Stimulated activated naive CD4-positive, alpha-beta T cell (primary cell): ENCODE results near the gene LIN54.
"Not testable (repeated sequence)": the region's sequence is repeated elsewhere in the genome, so short reads cannot be mapped to it uniquely, and the experiment has no call there.

Source experiments
- DNase-seq, 6 experiments: peaks; one replicate each; lab custom pipeline; 2025; lab: John Stamatoyannopoulos, UW

Gene LIN54

DNA sequence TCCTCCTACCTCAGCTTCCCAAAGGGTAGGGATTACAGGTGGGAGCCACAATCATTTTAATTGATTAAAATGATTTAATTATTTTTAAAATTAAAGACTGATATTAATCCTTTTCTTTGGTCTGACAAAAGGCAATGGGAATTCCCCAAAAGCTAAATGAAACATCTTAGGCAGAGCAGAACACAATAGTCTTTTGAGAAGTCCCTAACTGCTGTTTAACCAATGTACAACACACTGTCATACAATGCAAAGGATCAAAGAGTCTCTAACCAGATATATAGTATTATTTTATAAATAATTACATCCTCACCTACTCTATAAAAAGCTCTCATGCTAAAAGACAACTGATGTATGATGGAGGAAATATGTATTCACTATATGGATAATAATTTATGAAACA, 63.1 kb downstream of the LIN54 start:
- DNase-seq = no peak

DNA sequence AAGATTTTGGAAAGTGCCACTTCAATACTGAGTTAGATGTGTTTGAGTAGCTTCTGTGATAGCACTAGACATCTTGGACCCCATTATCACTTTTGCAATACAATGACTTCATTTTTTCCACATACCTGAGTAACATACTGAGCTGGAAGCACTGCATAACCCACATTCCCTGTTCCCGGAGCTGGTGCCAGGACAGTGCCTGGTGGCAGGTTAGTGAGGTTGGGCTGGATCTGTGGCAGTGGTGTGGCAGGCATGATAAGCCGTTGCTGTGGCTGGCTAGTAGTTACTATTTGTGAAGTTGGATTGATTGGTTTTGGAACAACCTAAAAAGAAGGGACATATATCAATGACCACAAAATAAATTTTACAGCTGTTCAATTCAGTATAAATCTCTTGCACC, 71.2 kb downstream of the LIN54 start:
- no peak for DNase-seq

DNA sequence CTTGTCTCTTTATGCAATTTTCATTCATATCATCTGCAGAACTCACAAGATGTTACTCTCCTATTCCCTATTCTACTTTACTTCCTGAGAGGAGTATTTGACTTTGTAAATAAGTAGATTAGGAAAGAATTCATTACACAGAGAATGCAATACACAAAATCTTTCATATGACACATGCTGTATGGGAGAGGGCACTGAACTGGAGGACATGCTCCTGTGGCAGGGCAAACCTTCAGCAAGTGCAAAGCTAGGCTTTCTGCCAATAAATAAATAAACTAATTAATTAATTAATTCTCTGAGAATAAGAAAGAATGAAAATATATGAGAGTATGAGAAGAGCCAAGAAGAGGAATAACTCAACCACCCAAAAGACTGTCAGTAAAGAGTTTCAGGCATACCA, 76.2 kb downstream of the LIN54 start:
- DNase-seq = no peak

DNA sequence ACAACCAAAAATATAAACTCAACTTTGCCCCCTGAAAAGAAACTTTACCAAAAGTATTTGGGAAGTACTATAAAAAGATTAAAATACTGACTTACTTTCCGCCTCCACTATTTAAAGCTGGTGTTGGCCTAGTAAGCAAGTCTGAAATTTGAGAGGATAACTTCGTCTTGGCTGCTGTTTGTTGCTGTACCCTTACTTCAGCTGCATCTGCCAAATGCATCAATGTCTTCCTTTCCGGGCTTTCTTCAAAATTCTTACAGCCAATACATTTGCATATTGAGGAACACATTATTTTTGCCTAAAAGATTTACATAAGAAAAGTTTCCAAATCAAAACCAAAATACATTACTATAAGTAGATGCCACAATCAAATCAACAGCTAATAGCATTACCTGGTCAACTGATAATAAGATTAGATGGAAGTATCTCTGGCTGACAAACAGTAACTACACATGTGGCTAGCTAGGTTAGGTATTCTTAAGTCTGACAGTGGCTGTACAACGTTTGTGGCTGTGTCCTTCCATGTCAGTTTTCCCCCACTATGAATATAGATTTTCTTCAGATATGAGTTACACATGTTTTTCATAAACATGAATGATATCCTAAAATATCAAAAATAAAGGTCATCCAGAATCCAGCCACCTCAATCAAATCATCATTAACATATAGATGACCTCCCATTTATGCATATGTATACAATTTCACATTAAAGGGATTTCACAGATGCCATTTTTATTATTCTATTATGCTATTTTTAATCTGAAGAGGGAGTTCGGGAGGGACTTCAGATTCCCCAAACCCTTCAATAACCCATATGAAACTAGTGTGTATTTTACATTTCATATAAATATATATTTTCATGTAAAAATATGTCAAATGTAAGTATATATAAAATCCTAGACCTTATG, 79.5 kb downstream of the LIN54 start:
- no peak for DNase-seq

DNA sequence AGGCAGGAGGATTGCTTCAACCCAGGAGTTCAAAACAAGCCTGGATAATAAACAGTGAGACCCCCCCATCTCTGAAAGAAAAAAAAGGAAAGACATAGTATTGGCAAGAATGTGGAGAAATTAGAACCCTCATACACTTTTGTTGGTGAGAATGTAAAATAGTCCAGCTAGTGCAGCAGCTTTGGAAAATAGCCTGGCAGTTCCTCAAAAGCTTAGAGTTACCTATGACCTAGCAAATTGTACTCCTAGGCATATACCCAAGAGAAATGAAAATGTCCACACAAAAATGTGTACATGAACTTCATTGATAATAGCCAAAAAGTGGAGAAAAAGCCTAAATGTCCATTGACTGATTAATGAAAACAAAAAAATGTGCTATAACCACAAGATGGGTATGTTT, 88.8 kb downstream of the LIN54 start:
- DNase-seq = no peak

DNA sequence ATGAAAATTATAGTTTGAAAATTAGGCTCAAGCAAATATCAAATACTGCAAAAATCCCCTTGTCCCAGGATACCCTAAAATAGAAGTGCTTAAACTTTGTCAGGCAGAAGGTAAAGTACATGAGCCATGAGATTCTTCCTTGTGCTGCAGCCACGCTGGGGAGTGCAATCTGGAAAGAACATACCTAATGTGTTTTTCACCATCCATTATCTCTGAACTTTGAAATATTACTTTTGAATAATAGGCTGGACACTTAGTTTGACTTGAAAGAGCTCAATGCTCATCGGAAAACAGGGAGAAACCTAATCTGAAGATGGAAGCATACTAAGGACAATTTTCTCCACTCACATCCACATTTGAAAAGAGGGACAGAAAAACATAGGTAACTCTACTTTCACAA, 91.2 kb downstream of the LIN54 start:
- DNase-seq = no peak

DNA sequence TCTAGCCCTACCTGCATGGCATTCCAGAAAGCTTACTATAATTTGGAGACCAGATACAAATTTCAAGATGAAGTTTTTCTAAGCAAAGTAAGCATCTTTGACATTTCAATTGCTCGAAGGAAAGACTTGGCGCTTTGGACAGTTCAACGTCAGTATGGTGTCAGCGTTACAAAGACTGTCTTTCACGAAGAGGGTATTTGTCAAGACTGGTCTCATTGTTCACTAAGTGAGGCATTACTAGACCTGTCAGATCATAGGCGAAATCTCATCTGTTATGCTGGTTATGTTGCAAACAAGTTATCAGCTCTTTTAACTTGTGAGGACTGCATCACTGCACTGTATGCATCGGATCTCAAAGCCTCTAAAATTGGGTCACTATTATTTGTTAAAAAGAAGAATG, 92.5 kb downstream of the LIN54 start:
- DNase-seq = no peak

DNA sequence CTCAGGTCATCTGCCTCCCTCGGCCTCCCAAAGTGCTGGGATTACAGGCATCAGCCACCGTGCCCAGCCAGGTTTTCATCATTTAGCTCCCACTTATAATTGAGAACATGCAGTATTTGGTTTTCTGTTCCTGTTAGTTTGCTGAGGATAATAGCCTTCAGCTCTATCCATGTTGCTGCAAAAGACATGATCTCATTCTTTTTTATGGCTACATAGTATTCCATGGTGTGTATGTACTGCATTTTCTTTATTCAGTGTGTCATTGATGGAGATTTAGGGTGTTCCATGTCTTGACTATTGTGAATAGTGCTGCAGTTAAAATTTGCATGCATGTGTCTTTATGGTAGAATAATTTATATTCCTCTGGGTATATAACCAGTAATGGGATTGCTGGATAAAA, 96.7 kb downstream of the LIN54 start:
- DNase-seq = not testable (repeated sequence)

DNA sequence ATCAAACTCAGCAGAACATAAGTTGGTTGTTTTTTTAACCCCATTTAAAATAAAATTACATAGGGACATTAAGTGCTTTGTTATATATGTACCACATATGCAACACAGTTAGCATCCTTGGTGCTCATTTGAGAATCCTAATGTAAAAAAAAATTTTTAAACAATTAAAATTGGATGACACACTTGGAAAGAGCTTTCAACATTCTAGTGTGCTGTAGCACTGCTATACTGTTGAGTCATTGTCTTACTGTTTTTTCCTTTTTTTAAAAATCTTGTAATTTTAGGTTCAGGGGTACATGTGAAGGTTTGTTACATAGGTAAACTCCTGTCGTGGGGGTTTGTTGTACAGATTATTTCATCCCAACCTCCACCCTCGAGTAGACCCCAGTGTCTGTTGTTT, 97.3 kb downstream of the LIN54 start:
- DNase-seq = no peak

DNA sequence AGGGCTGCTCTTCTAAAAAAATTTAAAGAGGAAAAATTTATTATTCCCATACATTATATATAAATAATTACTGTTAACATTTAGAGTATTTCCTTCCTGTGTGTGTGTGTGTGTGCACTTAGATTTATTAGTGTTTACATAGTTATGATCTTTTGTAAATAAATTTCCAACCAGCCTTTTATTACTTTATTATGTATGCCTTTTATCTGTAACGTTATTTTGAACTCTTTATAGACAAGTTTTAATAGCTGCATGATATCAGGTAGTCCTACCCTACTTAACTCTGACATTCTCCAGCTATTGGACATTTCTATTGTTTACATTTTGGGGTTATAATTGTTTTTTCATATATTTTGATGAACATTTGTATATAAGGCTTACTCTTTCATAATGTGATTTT, 101.3 kb downstream of the LIN54 start:
- DNase-seq = no peak

DNA sequence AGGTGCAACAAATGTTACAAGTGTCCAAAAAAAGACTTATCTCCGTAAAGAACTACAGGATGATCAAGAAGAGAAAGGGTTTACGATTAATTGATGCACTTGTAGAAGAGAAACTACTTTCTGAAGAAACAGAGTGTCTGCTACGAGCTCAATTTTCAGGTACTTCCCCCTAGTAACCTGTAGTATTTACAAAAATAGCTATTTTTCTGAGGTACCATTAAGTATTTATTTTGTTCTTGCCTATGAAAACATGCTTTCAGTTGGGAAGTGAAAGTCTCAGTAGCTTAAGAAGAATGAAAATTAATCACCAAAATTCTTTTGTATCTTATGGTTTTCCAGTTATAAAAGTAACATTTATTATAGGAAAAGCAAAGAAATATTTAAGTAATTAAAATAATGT, 104.2 kb downstream of the LIN54 start:
- no peak for DNase-seq

DNA sequence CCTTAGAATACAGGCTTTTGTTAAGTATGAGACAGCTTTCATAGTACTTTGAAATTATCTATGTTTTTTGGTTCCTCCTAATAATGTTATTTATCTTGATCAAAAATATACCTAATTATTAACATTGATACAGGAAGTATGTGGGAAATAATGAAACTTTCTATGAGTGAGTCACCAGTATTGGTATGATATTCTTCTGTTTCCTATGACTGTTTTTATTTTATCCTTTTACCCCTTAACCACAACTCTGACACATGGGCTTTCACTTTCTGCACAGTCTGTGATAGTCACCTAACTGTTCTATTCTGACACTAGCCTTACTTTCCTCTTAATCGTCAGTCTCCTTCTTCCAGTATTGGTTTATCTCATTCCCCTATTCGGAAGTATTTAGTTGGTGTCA, 105.4 kb downstream of the LIN54 start:
- no peak for DNase-seq

DNA sequence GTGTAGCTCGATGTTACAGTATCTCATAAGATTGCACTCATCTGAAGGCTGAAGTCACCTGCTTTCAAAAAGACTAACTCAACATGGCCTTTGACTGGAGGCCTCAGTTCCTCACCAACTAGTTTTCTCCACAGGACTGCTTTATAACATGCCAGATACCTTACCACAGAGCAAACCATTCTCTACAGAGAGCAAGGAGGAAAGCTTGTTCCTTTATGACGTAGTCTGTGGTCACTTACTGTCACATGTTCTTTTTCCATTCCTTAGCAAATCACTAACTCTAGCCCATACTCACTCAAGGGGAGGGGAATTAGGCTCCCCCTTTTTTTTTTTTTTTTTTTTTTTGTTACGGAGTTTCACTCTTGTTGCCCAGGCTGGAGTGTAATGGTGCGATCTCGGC, 106.9 kb downstream of the LIN54 start:
- DNase-seq = no peak

DNA sequence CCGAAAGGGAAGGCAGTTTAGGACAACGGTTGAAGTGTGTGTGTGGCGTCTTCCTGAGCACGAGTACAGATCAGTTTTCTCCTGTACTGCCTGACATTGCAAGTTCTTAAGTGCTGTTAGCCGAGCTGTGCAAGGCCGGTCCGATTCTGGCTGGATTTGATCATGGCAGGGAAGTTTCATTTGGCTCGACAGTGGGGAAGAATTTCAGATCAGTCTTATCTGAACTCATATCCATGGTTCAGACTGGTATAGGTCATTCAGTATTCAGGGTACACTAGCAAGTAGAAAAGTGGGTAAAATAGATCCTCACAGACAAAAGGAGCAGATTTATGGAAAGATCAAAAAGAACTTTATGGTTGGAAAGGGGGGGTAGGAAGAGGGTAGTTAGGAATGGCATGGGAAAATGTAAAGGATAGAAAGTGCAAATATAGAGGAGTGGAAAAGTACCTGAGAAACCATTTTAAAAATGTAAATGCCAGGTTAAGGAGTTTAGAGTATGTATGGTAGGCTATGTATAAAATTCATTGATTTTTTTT, 109.4 kb downstream of the LIN54 start:
- DNase-seq = no peak

DNA sequence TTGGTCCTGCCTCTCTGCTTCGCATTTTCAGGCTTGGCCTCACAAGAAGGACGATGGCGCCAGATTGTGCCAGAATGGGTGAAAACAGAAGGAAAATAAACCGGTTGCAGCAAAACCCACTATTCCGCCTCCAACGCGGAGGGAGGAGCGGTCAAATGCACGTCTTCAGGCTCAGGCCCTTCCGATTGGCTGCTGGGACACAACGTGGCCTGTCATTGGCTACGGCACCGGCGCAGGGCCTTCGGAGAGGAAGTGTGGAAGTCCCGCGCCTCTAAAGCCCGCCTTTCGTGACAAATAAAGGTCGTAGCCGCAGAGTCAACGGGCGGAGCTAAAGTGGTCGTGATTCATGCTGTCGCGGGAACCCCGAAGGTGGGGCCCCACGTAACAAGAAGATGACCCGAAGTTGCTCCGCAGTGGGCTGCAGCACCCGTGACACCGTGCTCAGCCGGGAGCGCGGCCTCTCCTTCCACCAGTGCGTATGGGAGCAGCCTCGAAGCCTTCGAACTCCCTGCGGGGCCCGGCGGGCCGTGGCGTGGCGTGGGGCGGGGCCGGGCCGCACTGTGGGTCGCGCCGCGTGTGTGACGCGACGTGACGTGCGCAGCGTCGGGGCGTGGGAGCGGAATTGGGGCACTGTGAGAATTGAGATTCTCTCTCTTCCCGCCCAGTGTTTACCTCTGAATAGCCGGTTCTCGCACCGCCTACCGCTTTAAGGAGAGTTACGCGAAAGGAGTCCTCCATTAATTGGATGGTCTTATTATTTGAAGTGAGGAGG, 110.0 kb downstream of the LIN54 start, which contains the start of gene THAP9:
Gene THAP9, plus strand, starts transcription at position 325 of the 772 bp plus-strand sequence. Its CDS starts 68 bp downstream, at position 393.
- DNase-seq = peak; percentile 98 to 100 (median 99)

DNA sequence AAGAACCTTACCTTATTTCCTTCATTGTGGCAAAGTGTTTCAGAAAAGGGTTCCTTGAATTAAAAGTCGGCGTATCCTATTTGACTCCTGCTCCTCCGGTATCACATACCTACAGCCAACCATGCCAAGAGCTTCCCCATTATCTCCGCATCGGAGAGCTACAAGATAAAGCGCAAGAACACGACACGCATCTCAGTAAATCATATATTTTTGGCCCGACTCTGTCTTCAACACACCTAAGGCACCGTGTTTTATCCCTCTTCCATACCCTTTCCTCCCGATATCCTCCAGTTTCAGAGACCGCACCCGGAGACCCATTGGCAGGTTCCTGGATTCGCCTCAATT, 110.6 kb downstream of the LIN54 start:
- DNase-seq = no peak

DNA sequence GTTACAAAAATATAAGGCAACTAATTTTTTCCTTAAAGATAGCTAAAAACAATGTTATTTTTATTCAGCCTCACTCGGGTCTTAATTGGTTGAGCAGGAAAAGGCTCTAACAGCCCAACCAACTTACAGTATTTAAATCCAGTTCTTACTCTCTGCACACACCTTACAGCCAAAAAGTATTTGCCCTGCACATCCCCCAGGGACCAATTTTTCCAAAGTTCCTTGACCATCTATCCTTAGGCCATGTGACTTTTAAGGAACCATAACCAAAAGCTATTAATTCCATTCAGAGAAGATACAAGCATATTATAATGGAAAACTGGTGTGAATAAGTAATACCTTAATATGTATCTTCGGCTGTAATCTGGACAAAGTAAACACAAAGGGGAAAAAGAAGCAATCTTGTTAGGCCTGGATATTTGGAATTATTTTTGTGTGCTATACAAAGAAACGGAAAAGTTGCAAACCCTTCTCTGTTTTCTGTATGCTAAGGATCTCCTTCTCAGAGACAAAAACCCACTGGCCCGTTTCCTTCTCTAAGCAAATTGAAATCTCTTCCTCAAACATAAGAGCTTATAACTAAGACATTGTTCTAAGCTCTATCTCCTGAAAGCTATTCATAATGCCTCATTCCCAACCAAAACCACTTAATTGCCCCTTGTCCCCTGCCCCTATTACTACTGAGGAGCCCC, 111.1 kb downstream of the LIN54 start:
- peak in 1 of 6 experiments; percentile 46 for DNase-seq

DNA sequence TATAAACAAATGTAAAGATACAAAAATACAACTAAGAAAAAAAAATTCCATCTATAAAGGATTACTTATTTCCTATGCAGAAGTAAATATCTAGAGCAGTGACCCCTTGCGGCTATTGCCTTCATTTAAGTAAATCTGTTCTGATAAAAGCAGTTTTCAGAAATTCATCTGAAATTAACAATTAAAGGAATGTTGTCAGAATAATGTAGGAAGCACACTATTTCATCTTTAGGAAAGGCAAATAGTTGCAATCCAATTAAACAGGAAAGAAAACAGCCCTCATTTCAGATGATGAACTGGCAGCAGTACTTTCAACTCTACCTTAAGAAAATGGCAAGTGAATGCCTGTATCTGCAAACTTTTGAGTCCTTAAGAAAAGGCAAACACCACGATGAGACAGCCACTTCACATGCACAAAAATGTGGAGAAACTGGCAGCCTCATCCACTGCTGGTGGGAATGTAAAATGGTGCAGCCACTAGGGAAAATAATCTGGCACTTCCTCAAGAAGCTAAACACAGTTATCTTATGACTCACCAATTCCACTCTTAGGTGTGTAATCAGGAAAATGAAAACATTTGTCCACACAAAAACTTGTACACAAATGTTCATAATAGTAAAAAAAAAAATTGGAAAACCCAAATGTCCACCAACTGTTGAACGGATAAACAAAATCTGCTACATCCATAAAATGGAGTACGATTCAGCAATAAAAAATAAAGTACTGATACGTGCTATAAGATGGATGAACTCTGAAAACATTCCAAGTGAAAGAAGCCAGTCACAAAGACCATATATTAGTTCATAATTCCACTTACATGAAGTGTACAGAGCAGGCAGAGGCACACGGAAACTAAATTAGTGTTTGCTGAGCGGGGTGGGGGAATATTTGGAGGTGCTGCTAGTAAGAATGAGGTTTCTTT, 112.0 kb downstream of the LIN54 start:
- peak in 2 of 6 experiments; percentile 13 to 14 for DNase-seq

DNA sequence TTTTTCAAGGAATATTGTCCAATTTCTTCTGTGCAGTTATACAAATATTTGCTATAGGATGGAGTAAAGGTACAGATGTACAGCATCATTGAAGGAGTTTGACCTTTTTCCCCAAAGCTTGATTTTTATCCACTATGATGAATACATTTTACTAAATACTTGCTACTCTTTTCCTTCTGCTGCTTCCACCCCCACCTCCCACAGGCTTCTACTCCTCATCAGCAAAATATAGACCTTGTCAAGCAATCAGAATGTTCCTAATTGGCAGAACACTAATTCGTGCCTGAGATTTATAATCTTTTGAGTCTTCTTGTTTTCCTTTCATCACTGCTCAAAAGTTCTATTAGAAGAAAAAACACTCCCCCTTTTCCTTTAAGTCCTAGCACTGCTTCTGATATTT, 113.9 kb downstream of the LIN54 start:
- DNase-seq = no peak

DNA sequence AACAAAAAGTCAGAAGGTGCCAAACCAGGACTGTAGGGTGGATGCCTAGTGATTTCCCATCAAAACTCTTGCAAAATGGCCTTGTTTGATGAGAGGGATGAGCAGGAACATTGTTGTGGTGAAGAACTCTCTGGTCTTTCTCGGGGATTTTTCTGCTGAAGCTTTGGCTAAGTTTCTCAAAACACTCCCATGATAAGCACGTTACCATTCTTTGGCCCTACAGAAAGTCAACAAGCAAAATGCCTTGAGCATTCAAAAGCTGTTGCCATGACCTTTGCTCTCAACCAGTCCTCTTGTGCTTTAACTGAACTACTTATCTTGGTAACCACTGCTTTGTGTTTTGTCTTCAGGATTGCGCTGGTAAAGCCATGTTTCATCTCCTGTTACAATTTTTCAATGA, 116.7 kb downstream of the LIN54 start:
- DNase-seq = no peak

DNA sequence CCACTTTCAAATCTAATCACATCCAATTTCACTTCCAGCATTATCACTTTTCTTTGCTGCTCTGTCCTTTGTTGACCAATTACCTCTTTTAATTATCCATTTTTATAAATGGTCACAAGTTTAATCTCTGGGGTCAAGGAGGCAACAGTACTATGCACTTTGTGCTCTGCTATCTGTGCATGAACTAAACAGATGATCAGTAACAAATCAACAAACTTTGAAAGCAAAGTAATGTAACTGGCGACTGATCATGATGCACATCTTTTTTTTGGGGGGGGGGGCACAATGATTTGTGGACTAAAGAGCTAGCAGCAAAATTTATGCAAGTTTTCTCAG, 118.2 kb downstream of the LIN54 start:
- DNase-seq = no peak
